Astrocyte (in vitro differentiated cells and primary cell): Measurements from ENCODE around the gene CYLD. TPM values are rescaled to one million over a fixed set of nuclear protein-coding genes. Genes with fewer than 3 reads are reported as not detected.

Source experiments
- DNase-seq: peaks from one replicate; pipeline ENCODE4 v3.0.0-alpha.2; 2010; ENCODE audit warnings: low read depth
- FAIRE-seq: peaks from 2 replicates; lab custom pipeline; 2011; peaks lifted over from hg19 to GRCh38; lab: Jason Lieb, UNC
- H2AFZ ChIP-seq: 2 replicates; pipeline ENCODE4 v1.6.0; 2012; ENCODE audit warnings: low read depth, low read length, inconsistent platforms
- H3K27ac ChIP-seq: 2 replicates; pipeline ENCODE4 v1.5.1; 2011; ENCODE audit warnings: low read depth, low read length, inconsistent platforms
- H3K27me3 ChIP-seq: 2 replicates; pipeline ENCODE4 v1.6.0; 2011; ENCODE audit warnings: low read length, inconsistent platforms; ENCODE audit not compliant: insufficient read depth
- H3K36me3 ChIP-seq: 2 replicates; pipeline ENCODE4 v1.5.1; 2011; ENCODE audit warnings: low read length, inconsistent platforms; ENCODE audit not compliant: insufficient read depth
- H3K4me1 ChIP-seq: 2 replicates; pipeline ENCODE4 v1.5.1; 2011; ENCODE audit warnings: low read length, inconsistent platforms; ENCODE audit not compliant: insufficient read depth
- H3K4me2 ChIP-seq: 2 replicates; pipeline ENCODE4 v1.6.0; 2012; ENCODE audit warnings: low read length, inconsistent platforms
- H3K4me3 ChIP-seq: 2 replicates; pipeline ENCODE4 v1.5.1; 2011; ENCODE audit warnings: low read depth, mild to moderate bottlenecking, low read length, inconsistent platforms; ENCODE audit not compliant: insufficient read depth
- H3K79me2 ChIP-seq: 2 replicates; pipeline ENCODE4 v1.6.0; 2012; ENCODE audit warnings: mild to moderate bottlenecking, low read length, inconsistent platforms; ENCODE audit not compliant: insufficient read depth
- H3K9ac ChIP-seq: 2 replicates; pipeline ENCODE4 v1.6.0; 2012; ENCODE audit warnings: mild to moderate bottlenecking, low read length, inconsistent platforms
- H3K9me3 ChIP-seq: 2 replicates; pipeline ENCODE4 v1.5.1; 2012; ENCODE audit warnings: low read depth, mild to moderate bottlenecking, low read length, inconsistent platforms; ENCODE audit not compliant: insufficient read depth
- H4K20me1 ChIP-seq: 2 replicates; pipeline ENCODE4 v1.6.0; 2012; ENCODE audit warnings: low read length, inconsistent platforms; ENCODE audit not compliant: insufficient read depth
- H3K27ac Mint-ChIP-seq: one replicate; pipeline ENCODE4 v1.8.0; 2021; ENCODE audit warnings: mild to moderate bottlenecking, mixed read lengths; ENCODE audit not compliant: unreplicated experiment
- H3K27me3 Mint-ChIP-seq: one replicate; pipeline ENCODE4 v1.8.0; 2021; ENCODE audit warnings: low read depth, mixed read lengths; ENCODE audit not compliant: unreplicated experiment
- H3K36me3 Mint-ChIP-seq: one replicate; pipeline ENCODE4 v1.8.0; 2021; ENCODE audit warnings: low read depth, mixed read lengths; ENCODE audit not compliant: unreplicated experiment
- H3K4me1 Mint-ChIP-seq: one replicate; pipeline ENCODE4 v1.8.0; 2021; ENCODE audit warnings: low read depth, mixed read lengths; ENCODE audit not compliant: unreplicated experiment
- H3K4me3 Mint-ChIP-seq: one replicate; pipeline ENCODE4 v1.8.0; 2021; ENCODE audit warnings: mild to moderate bottlenecking, moderate library complexity, mixed read lengths; ENCODE audit not compliant: unreplicated experiment
- H3K9me3 Mint-ChIP-seq: one replicate; pipeline ENCODE4 v1.8.0; 2021; ENCODE audit warnings: mild to moderate bottlenecking, mixed read lengths; ENCODE audit not compliant: unreplicated experiment
- EZH2 ChIP-seq: IDR thresholded peaks from 2 replicates; pipeline ENCODE4 v1.6.1; 2012; ENCODE audit warnings: mild to moderate bottlenecking, low read length, inconsistent platforms; ENCODE audit not compliant: insufficient read depth
- total RNA-seq: library from RNA; stranded (reverse); gene quantifications from 2 replicates; pipeline ENCODE4 v1.2.1, GENCODE V29; 2021
- TF ChIP-seq, protein P1 (sequence below): IDR thresholded peaks from 2 replicates; pipeline ENCODE4 v1.5.1; 2011; ENCODE audit warnings: low read depth, mild to moderate bottlenecking, inconsistent platforms, low read length, moderate library complexity; ENCODE audit not compliant: insufficient read depth

The CYLD gene
- total RNA-seq, 1 donor from 2014 or later: 34.2 TPM

DNA sequence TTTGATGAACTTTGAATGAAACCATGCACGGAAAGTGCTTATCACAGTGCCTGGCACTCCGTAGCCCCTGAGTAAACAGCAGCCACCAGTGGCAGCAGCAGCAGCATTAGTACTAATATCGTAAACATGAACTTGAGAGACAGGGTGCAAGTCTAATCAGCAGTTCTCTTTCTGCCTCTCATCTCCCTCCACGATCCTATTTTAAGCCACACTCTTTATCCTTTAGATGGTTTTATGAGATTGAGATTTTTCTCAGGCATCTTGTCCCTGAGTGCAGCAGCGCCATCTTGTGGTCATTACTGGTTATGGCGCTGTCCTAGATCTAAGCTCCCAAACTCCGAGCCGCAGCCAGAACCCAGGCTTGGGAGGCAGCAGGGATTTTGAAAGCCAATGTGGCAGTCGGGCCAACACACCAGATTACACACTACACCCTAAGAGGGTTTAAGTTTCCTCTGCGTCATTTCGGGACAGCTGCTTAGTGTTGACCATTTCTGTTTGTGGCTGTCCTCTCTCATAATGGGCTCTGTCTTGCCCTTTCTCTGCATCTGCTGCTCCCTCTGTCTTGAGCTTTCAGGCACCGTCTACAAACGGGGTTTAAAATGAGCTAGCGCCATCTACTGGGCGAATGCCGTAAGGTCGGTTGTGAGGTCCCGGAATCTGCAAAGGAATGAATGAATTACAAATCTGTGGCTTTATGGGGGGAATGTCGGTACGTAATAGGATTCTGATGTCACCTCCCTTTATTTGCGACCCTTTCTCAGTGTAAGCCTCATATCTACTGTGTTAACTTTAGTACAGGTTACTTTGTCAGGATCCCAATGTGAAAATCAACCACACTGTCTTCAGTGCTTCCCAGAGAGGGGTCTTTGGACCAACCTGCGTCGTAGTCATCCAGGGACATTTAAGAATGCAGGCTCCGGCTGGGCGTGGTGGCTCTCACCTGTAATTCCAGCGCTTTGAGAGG, 64.5 kb downstream of the CYLD start:
- H3K27me3 Mint-ChIP-seq: peaks cover 7% of the 10 kb centered on the region
- Histone ChIP-seq H3K9ac (peak overlapping the region; percentile 59), H2AFZ (peak overlapping the region; percentile 77), H3K36me3 (no peaks in the 10 kb centered on the region), H3K79me2 (no peaks in the 10 kb centered on the region), H4K20me1 (no peaks in the 10 kb centered on the region), H3K4me2 (peak overlapping the region; percentile 85), H3K27ac (no peak overlapping the region), H3K27me3 (no peaks in the 10 kb centered on the region), H3K4me3 (peak overlapping the region; percentile 54), H3K4me1 (no peaks in the 10 kb centered on the region), H3K9me3 (no peaks in the 10 kb centered on the region)
- no peak for TF ChIP-seq EZH2
- TF ChIP-seq, protein P1, sequence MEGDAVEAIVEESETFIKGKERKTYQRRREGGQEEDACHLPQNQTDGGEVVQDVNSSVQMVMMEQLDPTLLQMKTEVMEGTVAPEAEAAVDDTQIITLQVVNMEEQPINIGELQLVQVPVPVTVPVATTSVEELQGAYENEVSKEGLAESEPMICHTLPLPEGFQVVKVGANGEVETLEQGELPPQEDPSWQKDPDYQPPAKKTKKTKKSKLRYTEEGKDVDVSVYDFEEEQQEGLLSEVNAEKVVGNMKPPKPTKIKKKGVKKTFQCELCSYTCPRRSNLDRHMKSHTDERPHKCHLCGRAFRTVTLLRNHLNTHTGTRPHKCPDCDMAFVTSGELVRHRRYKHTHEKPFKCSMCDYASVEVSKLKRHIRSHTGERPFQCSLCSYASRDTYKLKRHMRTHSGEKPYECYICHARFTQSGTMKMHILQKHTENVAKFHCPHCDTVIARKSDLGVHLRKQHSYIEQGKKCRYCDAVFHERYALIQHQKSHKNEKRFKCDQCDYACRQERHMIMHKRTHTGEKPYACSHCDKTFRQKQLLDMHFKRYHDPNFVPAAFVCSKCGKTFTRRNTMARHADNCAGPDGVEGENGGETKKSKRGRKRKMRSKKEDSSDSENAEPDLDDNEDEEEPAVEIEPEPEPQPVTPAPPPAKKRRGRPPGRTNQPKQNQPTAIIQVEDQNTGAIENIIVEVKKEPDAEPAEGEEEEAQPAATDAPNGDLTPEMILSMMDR: peak; percentile 90
- H3K4me3 Mint-ChIP-seq: peak overlapping the region; percentile 79
- peaks cover 4% of the 10 kb centered on the region for H3K36me3 Mint-ChIP-seq
- H3K4me1 Mint-ChIP-seq: no peaks in the 10 kb centered on the region
- peak overlapping the region; percentile 44 for H3K27ac Mint-ChIP-seq
- peaks cover 2% of the 10 kb centered on the region for H3K9me3 Mint-ChIP-seq
- peak; percentile 72 for DNase-seq
- FAIRE-seq: peak; percentile 78

DNA sequence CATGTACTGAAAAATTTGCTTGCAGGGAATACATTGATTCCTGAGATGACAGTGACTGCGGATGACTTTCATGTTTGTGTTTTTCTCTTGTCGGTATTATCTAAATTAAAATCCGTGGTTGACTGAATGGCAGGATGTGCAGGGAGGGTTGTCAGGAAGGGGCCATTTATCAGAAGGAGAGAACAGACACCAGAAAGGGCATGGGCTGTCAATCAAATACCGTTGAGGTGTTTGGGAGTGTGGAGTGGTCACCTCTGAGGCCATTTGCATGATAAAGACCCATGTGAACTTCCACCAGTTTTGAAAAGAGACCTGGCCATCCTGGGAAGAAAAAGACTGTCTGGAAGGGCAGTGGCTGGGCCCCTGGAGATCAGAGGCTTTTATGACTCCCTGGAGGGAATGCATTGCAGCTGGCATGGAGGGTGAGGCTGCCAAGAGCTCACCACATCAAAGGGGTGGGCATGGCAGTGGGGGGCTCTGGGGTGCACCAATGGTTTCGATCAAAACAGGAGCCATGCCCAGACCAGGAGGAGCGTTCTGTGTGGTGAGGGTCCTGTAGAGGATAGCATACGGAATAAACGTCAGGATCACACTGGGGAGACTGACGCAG, 67.1 kb downstream of the CYLD start:
- H3K36me3 ChIP-seq: no peaks in the 10 kb centered on the region
- Mint-ChIP-seq H3K27me3 (peaks cover 7% of the 10 kb centered on the region), H3K4me1 (no peaks in the 10 kb centered on the region), H3K36me3 (no peaks in the 10 kb centered on the region), H3K27ac (peak overlapping the region; percentile 21), H3K4me3 (no peak overlapping the region), H3K9me3 (peaks cover 2% of the 10 kb centered on the region)
- H2AFZ ChIP-seq: no peak overlapping the region
- no peak overlapping the region for H3K4me3 ChIP-seq
- TF ChIP-seq, protein P1: no peak
- TF ChIP-seq EZH2: no peak
- no peak for FAIRE-seq
- no peaks in the 10 kb centered on the region for H3K27me3 ChIP-seq
- H4K20me1 ChIP-seq: no peaks in the 10 kb centered on the region
- H3K4me1 ChIP-seq: no peaks in the 10 kb centered on the region
- no peak overlapping the region for H3K9ac ChIP-seq
- no peaks in the 10 kb centered on the region for H3K79me2 ChIP-seq
- H3K27ac ChIP-seq: no peak overlapping the region
- DNase-seq: no peak
- no peak overlapping the region for H3K4me2 ChIP-seq
- H3K9me3 ChIP-seq: no peaks in the 10 kb centered on the region
